GM18951 (cell line): ENCODE measurements around the gene SORL1.

ENCODE experiments used
- POLR2A ChIP-seq: IDR thresholded peaks from 4 replicates; pipeline ENCODE4 v1.6.1; 2011; ENCODE audit warnings: mild to moderate bottlenecking; ENCODE audit not compliant: insufficient read length, insufficient read depth; ENCODE audit errors: extremely low read depth
- in situ Hi-C: fragments of 300-500 bp; cut with MboI; formaldehyde crosslinking; loops from one replicate; pipeline ENCODE4 v1.12.0; 2022; ENCODE audit warnings: low sequenced_read_pairs, mixed read lengths, inconsistent platforms; ENCODE audit not compliant: unreplicated experiment

Gene SORL1

DNA sequence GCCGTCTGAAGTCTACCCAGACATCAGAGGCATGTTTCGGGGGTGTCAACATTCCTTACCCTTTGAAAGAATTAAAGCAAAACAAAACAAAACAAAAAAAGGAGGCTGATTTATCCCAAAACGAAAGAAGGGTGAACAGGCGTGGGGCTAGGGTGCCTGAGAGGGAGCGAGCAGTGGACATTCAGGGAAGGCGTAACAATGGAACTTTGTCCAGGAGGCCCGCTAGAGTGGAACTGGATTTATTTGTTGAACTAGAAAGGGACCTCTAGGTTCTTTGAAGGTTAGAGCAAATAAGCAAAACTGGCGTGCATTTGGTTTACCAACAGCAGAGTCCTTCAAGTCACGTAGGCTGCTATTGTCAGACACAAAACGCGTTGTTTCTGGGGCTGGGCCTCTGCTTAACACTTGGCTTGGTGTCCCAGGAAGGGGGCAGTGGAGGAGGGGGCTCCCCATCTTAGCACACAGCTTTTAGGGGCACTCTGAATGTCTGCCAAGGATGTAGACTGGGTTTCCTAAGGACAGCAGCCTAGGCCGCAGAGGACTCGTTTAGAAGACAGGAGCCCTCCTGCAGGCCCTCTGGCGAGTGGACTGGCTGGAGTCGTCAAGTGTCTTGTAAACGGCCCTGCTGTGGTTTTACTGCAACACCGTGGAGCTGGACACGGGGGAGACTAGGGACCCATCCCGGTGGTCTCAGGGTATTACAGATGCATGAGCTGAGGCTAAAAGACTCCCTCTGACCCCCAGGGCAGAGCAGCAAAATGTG is 204.4 kb downstream of the SORL1 start:
- TF ChIP-seq POLR2A = no peak
- in situ Hi-C loops = loop anchor here (10.0 to 25.0 kb wide), 2 partner anchors 548 to 856 kb away; no protein-coding TSS in a partner anchor

DNA sequence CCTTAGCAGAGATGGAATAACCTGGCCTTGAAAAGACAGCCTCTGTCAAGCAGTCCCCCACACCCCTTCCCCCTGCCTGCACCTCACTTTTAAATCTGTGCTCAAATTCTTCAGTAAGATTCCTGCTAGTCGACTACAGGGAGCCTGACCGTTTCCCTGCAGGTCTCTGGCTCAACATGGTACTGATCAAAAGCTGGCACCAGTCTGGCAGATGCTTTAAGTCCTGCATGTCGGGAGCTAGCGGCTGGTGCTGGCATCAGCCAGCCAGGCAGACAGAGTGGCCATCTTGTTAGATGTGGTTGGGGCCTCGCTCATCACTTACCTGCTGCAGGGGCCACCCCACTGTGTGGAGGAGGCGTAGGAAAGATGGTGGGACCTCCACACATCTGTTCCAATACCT is 205.0 kb downstream of the SORL1 start:
- in situ Hi-C loops = loop anchor here (10.0 to 25.0 kb wide), 2 partner anchors 548 to 855 kb away; no protein-coding TSS in a partner anchor
- TF ChIP-seq POLR2A = no peak

DNA sequence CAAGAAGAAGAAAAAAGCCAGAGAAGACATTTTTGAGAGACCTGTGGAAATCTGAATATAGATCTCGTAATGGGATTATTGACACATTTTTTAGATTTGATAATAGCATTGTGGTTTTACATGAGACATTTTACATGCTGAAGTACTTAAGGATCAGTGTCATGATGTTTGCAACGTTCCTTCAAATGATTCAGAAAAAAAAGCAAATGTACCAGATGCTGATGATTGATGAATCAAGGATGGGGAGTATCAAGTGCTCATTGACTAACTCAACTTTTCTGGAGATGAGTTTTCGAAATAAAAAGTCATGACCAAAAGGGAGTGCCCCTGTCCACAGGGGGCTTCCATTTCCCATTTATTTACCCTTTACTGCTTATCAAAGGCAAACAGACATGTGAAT is 207.7 kb downstream of the SORL1 start:
- in situ Hi-C loops = loop anchor here (10.0 to 25.0 kb wide), 2 partner anchors 545 to 852 kb away; no protein-coding TSS in a partner anchor
- no peak for TF ChIP-seq POLR2A

DNA sequence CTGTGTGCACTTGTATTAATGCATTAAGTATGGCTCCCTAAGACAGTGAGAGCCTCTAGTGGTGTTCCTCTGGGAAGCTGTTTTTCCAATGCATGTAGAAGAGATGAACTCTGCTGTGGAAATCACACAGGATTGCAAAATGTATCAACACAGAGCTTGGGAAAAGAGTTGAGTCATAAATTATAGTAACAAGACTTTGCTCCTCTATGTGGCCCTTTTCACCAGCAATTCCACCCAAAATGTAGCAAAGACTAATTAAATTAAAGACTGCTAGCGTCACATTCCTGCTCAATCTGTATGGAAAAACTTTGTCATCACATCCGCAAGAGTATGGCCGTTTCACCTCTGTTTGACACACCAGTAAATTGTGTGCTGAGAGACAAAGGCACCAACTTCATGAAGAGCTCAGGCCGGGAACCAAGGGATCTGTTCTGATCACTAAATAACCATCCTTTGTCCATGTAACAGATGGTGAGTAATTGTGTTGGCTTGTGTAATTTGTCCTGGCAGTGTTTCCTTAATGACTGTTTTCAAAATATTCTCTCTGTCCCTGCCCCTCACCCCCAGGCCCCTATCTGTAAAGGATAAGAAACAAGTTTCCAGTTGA is 209.9 kb downstream of the SORL1 start:
- in situ Hi-C loops = loop anchor here (25.0 kb wide), 1 partner anchor 850 kb away; no protein-coding TSS in a partner anchor
- no peak for TF ChIP-seq POLR2A

DNA sequence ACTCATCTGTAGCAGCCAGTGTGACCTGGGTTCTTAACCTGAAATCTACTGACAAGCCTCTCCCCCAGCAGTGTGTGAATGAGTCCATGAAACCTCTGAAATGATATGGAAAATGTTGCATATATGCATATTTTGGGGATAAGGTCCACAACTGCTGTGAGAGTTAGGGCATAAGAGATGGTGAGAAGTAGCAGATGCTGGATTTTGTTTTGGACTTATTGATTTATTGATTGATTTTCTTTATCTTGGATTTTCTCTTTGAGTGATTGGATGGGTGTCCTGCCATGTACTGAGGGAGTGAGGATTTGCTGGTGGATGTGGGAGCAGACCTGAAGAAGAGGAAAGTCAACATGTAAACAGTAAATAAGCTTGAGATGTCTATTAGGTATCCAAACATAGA is 212.0 kb downstream of the SORL1 start:
- TF ChIP-seq POLR2A = no peak
- in situ Hi-C loops = loop anchor here (25.0 kb wide), 1 partner anchor 848 kb away; no protein-coding TSS in a partner anchor

DNA sequence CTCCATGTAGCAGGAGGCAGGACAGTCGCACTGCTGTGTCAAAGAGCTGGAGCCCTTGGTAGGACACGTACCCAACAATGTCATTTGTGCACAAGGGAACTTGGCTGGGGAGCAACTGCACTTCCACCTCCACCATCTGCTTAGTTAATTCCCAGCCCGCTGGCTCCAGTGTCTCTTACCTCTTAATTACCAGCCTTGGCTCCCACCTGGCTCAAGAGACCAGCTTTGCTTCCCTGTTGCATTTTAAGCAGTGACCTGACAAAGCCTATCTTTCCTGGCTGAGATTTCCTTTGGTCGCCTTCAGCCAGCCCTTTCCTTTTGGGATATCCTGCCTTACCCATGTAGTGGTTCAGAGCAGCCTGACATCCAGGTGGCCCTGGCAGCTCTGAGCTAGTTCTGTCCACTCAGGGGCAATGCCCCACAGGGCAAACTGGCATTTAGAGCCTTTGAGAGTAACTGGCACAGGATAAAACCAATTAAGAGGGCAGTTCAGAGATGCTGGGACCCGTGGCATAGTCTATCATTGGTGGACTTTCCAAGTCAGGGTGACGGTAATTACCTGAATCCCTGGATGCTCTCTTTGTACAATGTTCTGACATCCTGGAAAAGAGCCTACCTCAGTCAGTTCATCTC is 213.2 kb downstream of the SORL1 start:
- TF ChIP-seq POLR2A = no peak
- in situ Hi-C loops = loop anchor here (25.0 kb wide), 1 partner anchor 847 kb away; no protein-coding TSS in a partner anchor

DNA sequence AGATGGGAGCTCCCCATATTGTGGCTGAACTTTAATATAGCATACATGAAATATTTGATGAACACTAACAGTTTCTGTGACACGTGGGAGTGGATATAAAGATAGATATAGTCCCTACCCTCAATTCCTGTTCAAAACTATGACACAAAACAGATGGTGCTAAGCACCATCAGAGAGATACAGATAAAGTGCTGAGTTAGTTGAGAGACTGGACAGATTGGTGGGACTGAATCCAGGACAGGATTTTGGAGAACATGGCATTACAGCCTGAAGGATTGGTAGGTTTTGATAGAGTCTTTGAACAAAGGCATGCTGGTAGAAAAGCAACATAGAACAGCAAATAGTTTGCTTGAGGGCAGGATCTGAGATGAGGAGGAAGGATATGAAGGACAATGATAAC is 215.7 kb downstream of the SORL1 start:
- in situ Hi-C loops = loop anchor here (25.0 kb wide), 1 partner anchor 844 kb away; no protein-coding TSS in a partner anchor
- no peak for TF ChIP-seq POLR2A

DNA sequence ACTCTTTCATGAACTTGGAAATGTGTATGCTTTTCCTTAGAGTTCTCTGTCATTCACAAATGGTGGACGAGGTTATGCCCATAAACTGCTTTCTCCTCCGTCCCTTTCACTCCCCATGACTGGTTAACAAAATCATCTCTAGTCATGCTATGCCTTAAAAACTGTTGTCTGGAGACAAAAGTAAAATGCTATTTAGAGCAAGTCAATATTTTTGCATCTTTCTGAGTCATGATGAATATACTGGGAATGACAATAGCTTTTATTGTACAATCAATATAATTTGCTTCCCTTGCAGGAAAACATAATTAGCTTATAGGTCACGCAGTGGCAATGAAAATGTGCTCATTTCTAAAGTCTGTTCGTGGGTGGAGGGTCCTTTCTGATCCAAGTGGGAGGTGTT is 217.3 kb downstream of the SORL1 start:
- in situ Hi-C loops = loop anchor here (25.0 kb wide), 1 partner anchor 843 kb away; no protein-coding TSS in a partner anchor
- no peak for TF ChIP-seq POLR2A

DNA sequence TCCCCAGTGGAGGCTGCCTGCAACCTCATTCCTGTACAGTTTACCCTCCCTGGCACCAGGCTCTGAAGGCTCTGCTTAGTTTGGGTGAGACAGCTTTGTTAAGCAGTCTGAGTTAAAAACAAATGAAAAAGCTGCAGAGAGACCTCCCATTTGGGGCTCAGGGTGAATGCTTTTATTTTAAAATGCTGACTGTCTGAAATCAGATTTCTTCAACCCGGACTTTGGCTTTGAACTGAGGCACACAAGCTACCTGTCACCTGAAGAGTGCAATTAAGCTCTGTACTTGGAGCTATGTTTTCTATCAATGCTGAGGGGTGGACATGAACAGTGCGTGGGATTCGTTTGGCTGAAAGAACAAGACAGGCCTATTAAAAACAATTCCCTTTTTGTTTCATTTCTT is 218.2 kb downstream of the SORL1 start:
- TF ChIP-seq POLR2A = no peak
- in situ Hi-C loops = loop anchor here (25.0 kb wide), 1 partner anchor 842 kb away; no protein-coding TSS in a partner anchor

DNA sequence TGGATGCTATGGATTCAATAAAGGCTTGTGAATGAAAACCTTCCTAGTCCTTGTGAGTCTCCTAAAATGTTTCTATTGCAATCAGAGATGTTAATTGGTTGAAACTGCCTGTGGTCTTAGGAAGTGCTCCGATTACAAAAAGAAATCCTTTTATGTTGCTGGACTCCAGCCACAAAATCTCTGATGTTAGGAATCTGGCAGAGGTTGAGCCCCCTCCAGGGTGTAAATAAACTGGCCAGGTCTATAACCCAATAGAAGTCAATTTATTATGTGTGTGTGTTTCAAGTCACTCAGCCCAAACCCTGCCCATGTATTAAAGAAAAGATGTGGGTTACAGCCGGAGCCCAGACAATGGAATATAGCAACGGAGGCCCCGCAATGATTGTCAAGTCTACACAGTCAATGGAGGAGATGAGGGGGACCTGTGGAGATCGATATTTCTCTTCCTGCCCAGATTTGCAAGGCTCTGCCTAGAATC is 218.7 kb downstream of the SORL1 start:
- no peak for TF ChIP-seq POLR2A
- in situ Hi-C loops = loop anchor here (25.0 kb wide), 1 partner anchor 841 kb away; no protein-coding TSS in a partner anchor

DNA sequence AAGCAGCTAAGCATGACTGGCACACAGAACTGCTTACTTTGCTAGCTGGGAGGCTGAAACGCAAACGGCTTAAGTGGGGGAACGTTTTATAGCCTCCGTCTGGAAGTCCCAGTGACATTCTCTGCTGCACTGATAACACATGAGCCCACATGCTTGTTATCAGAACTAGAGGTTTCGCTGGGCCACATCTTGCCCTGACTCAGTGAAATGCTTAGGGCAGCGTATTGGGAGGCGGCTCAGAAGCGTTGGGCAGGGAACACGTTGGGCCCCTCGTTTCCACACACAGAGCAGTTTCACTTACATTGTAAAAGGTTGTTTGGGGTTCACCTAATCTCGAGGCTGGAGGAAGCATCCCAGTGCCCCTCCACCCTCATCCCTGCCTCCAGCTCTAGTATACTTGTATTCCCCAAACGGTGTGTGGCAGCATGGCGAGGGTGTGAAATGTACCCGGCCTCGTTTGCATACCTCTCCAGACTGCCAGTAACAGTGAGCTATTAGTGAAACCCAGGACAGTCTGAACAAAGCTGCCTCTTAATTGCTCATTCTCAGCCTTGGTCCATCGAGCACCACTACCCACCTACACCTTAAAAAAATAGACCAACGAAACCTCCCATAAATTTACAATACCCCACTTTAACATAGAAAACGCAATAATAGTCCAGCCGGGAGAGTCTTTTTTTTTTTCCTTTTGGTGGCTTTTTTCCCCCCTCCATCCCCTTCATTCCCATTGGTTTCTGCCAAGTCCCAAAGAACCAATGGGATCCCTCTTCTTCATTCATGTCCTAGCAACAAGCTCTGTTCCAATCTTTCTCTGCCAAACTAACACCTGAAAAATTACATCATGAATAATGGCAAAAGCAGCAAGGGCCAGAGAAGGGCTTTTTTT is 219.4 kb downstream of the SORL1 start:
- TF ChIP-seq POLR2A = no peak
- in situ Hi-C loops = loop anchor here (25.0 kb wide), 1 partner anchor 841 kb away; no protein-coding TSS in a partner anchor
